NCI-H510A (cell line): ENCODE results near the gene LFNG.

Source experiments
- DNase-seq: peaks from one replicate; lab custom pipeline; 2025; lab: John Stamatoyannopoulos, UW

The LFNG gene, protein sequence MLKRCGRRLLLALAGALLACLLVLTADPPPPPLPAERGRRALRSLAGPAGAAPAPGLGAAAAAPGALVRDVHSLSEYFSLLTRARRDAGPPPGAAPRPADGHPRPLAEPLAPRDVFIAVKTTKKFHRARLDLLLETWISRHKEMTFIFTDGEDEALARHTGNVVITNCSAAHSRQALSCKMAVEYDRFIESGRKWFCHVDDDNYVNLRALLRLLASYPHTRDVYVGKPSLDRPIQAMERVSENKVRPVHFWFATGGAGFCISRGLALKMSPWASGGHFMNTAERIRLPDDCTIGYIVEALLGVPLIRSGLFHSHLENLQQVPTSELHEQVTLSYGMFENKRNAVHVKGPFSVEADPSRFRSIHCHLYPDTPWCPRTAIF

GRCh38 chr7:2519119-2519930 lies at the start of gene LFNG:
LFNG (plus strand) TSS chr7:2519774; CDS start chr7:2519862, 88 bp downstream.
- DNase-seq = peak; percentile 99

GRCh38 chr7:2470204-2471021 lies 49.2 kb upstream of the LFNG start:
- no peak for DNase-seq

DNA sequence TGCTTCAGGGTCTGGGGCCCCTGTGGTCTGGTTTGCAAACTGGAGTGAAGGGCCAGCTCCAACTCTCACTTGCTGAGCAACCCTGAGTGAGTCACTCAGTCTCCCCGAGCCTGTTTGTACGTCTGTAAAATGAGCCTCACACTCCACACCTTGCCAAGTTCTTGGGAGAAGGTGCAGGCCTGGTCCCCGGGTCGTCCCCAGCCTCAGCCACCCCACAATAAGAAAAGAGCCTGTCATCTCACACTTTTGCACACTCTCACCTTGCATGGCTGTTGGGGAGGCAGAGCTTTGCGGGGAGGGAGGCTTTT lies 48.6 kb upstream of the LFNG start:
- DNase-seq = no peak

GRCh38 chr7:2471396-2471795 lies 48.2 kb upstream of the LFNG start:
- DNase-seq = peak; percentile 94

DNA sequence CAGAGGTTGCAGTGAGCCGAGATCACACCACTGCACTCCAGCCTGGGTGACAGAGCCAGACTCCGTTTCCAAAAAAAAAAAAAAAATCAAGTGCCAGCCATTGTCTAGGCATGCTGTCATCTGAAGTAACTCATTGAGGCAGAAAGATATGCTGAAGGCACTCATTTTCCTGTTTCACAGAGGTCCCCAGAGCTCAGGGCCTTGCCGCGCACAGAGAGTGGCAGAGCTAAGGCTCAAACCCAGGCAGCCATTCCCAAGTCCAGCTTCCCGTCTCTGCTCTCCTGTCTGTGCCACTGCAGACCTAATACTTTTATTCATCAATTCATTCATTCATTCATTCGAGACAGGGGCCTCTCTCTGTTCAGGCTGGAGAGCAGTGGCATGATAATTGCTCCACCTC lies 46.8 kb upstream of the LFNG start:
- no peak for DNase-seq

DNA sequence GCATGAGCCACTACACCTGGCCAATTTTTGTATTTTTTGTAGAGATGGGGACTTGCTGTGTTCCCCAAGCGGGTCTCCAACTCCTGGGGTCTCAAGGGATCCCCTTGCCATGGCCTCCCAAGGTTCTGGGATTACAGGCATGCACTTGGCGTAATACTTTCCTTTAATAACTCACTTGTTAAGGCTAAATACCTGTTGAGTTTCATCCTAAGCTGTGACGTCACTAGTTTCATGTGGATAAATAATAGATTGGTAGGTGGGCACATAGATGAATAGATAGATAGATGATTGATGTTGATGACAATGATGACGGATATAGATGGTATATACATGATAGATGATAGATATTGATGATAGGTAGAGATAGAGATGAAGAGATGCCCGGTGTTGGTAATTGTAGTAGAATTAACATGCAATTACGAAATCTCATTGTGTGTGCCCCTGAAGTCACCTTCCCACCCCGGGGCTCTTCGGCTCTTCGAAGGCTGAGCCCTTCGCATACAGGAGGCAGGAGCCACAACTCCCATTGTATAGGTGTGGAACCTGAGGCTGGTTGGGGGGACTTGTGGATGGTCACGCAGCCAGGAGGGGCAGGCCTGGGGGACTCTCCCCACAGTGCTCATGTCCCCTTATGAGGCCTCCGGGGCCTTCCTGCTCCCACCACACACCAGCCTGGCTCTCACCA lies 45.9 kb upstream of the LFNG start:
- no peak for DNase-seq

GRCh38 chr7:2474224-2474623 lies 45.4 kb upstream of the LFNG start:
- DNase-seq = no peak

DNA sequence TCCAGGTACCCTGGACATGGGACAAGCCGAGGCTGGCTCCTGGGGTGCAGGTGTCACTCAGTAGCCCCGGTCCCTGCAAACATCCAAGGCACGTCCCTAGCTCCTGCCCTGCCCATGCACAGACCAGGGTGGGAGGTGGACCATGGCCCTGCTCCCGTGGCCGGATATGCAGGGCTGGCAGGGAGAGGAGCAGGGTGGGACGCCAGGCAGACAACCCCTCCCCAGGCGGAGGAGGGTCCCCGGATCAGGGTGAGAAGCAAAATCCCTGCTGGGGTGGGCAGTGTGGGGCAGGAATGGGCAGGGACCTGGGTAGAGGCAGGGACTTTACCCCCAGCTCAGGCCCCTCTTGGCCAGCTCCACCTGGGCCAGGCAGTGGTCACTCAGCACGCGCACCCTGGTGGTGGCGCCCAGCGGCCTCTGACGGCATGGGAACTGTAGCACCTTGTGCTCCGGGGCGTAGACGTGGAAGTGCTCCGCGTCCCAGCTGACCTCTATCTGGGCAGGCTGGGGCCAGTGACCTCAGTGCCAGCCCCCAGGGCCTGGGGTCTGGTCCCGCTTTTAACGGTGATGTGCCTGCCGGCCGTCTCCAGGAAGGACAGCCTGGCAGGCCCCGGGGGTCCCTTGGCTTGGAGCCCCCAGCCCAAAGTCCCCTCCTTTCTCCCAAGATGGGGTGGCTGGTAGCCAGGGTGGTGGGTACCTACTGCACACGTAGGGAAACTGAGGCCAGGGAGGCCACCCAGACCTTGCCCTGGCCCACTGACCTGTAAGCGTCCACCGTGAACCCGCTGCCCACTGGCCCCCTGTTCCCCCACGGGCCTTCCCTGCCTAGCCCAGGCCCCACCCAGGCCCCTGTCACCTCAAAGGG lies 44.5 kb upstream of the LFNG start:
- no peak for DNase-seq

GRCh38 chr7:2475678-2476015 lies 43.9 kb upstream of the LFNG start:
- no peak for DNase-seq

DNA sequence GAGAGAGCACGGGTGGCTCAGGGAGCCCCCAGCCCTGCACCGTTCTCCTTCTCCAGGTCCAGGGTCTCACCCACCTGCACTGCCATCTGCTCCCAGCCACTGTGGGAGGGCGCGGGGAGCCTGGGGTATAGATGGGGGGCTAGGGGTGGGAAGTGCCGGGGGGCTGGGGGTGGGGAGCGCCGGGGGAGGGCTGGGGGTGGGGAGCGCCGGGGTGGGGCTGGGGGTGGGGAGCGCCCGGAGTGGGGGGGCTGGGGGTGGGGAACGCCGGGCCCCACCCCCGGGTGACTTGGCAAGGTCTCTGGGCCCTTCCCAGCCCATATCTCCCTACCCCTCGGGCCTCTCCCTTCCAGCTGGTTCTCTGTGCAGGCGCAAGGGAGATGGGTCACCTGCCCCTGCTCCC lies 43.3 kb upstream of the LFNG start, which contains the start of gene GRIFIN:
Gene GRIFIN, minus strand, starts transcription at position 101 of the 400 bp plus-strand sequence. Its CDS starts 15 bp downstream, at position 86.
- no peak for DNase-seq

DNA sequence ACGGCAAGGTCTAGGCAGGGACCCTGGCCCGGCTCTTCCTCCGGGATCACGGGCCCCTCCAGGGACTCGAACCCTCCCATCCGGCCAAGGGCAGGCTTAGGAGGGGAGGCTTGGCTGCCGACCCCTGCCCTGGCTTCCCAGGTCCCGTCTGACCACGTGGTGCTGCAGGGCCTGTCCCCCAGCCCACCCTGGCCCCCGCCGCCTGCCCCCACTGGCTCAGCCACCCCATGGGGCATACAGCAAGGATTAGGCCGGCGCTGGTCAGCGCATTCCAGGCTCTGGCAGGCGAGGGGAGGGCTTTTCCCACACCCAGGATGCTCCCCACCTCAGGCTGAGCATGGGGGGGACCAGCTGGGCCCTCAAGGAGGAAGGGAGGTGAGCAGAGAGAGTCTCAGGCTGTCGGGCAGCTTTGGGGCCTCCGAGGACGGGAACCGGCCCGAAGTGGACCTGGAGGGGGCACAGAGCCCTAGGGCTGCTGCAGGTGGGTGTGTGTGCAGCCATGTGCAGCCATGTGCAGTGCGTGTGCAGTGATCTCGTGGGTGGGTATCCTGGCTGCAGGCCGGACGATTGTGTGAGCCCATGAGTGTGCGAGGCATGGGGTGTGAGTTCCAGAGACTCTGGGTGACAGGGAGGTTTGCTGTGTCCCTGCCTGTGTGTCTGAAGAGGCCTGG lies 42.7 kb upstream of the LFNG start:
- DNase-seq = no peak

DNA sequence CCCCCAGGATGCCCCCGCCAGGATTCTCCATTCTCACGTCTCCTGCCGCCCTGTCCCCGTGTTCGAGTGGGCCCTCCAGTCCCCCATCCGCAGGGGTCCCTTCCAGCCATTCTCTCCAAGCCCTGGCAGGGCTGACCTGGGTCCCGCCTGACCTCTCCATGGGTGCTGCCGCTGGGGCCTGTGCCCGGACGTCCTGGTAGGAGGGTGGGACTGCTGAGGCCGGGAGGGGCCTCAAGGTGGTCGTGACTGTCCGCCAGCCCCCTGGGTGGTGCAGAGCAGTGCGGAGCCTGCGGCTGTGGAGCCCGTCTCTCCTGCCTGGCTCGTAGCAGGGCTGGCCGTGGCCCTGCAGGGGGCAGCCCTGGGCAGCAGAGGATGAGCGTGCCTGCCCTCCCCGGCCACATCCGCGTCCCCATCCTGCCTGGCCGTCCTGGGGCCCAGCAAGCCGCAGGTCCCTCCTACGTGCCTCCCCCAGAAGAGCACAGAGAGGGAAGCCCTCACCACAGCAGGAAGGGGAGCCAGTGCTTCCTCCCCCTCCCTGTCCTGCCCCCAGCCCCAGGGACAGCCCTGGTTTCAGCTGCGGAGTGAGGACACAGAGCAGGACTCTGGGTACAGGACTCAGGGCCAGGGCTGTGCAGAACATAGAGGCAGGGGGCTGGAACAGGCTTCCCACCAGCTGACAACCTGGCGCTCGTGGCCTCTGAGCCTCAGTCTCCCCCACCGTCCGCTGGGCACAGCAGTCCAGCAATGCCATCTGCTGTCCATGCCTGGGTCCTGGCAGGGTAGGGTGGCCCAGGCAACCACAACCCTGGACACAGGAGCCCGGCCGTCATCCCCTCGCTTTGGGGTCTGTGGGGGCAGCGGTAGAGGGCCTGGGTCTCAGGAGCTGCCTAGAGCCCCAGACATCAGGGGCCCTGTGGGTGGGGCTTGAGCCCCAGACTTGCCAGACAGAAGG lies 41.9 kb upstream of the LFNG start:
- peak; percentile 63 for DNase-seq

GRCh38 chr7:2478399-2478785 lies 41.2 kb upstream of the LFNG start:
- no peak for DNase-seq

- no peak for DNase-seq
Observed at GRCh38 chr7:2478800-2479199, 40.8 kb upstream of the LFNG start.

GRCh38 chr7:2479276-2480069 lies 40.1 kb upstream of the LFNG start:
- DNase-seq = no peak

- no peak for DNase-seq
Observed at GRCh38 chr7:2480070-2480408, 39.5 kb upstream of the LFNG start.

- no peak for DNase-seq
Observed at GRCh38 chr7:2481195-2481594, 38.4 kb upstream of the LFNG start.

- no peak for DNase-seq
Observed at GRCh38 chr7:2482725-2483451, 36.7 kb upstream of the LFNG start.
